Diencephalon (tissue), 1 donor: ENCODE data around the gene PARVB. TPM values are rescaled to one million over a fixed set of nuclear protein-coding genes. Genes with fewer than 3 reads are reported as not detected.

Experiments
- total RNA-seq: library from RNA; depleted of rRNA; stranded (reverse); fragments of >200 nt; gene quantifications from one replicate; pipeline ENCODE4 v1.2.3, GENCODE V29; 2014

PARVB gene, protein sequence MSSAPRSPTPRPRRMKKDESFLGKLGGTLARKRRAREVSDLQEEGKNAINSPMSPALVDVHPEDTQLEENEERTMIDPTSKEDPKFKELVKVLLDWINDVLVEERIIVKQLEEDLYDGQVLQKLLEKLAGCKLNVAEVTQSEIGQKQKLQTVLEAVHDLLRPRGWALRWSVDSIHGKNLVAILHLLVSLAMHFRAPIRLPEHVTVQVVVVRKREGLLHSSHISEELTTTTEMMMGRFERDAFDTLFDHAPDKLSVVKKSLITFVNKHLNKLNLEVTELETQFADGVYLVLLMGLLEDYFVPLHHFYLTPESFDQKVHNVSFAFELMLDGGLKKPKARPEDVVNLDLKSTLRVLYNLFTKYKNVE
- 12.5 TPM for total RNA-seq

GRCh38 chr22:44024288-44024921, at the start of gene PARVB:
Gene PARVB, plus strand, starts transcription at chr22:44024302. Its CDS starts 38 bp downstream, at chr22:44024340.

GRCh38 chr22:44180706-44181032, 156.6 kb downstream of the PARVB start, which contains the start of gene PARVG:
Gene PARVG, plus strand, starts transcription at chr22:44180925. Its CDS starts 2,405 bp downstream, at chr22:44183330.

Other genes with a start within 250 kb of the PARVB start
- 12.0 TPM for gene EFCAB6, start 212.0 kb upstream of the PARVB start, total RNA-seq
- gene SULT4A1, start 161.8 kb upstream of the PARVB start, total RNA-seq, result 49.4 TPM
- gene PNPLA5, start 132.3 kb upstream of the PARVB start, total RNA-seq, result 0.23 TPM
- 8.1 TPM for gene PNPLA3, start 100.5 kb upstream of the PARVB start, total RNA-seq
- gene SAMM50, start 68.9 kb upstream of the PARVB start, total RNA-seq, result 45.9 TPM
- 1.4 TPM for gene PARVG, start 156.6 kb downstream of the PARVB start, total RNA-seq